Endothelial cell of umbilical vein (primary cell): ENCODE data around the gene ARHGEF6.

Source experiments
- EZH2 ChIP-seq: IDR thresholded peaks from 2 replicates; pipeline ENCODE4 v1.6.1; 2012; ENCODE audit warnings: borderline replicate concordance, low read depth, mild to moderate bottlenecking, moderate library complexity, low read length, inconsistent platforms; ENCODE audit not compliant: severe bottlenecking
- TF ChIP-seq, protein P1 (sequence below), 2 donors: IDR thresholded peaks; 1 replicate in 1 of 2; 2 replicates in 1 of 2; pipeline ENCODE4 v1.5.1; 2011; ENCODE audit warnings: low read length in 2 of 2, mild to moderate bottlenecking in 2 of 2, moderate library complexity in 2 of 2, control low read depth in 1 of 2, inconsistent platforms in 1 of 2, low read depth in 1 of 2; ENCODE audit not compliant: insufficient read depth in 1 of 2; ENCODE audit errors: extremely low read depth in 1 of 2

DNA sequence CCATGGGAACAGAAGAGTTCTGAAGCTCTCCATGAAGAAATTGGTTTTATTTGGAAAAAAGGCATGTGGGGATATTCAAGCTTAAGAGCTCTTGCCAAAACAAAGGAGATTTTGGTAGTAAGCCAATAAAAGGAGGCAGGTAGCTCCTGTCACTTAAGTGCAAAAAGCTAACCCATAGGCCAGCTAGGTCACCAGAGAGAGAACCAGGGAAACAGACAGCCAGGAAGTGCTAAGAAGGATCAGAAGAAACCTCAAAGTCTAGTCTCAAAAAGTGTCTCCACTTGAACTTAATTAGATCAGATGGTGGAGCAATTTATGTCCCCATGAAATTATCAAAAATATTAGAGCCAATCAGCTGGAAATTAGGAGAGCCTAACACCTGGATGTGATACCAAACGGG lies 83.6 kb downstream of the ARHGEF6 start:
- TF ChIP-seq, protein P1, sequence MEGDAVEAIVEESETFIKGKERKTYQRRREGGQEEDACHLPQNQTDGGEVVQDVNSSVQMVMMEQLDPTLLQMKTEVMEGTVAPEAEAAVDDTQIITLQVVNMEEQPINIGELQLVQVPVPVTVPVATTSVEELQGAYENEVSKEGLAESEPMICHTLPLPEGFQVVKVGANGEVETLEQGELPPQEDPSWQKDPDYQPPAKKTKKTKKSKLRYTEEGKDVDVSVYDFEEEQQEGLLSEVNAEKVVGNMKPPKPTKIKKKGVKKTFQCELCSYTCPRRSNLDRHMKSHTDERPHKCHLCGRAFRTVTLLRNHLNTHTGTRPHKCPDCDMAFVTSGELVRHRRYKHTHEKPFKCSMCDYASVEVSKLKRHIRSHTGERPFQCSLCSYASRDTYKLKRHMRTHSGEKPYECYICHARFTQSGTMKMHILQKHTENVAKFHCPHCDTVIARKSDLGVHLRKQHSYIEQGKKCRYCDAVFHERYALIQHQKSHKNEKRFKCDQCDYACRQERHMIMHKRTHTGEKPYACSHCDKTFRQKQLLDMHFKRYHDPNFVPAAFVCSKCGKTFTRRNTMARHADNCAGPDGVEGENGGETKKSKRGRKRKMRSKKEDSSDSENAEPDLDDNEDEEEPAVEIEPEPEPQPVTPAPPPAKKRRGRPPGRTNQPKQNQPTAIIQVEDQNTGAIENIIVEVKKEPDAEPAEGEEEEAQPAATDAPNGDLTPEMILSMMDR (IDR thresholded peaks at IDR 0.05; ENCODE audit: extremely low read depth in 1 of 2, insufficient read depth in 1 of 2, low read depth in 1 of 2, low read length in 2 of 2) = no peak
- no peak for TF ChIP-seq EZH2
